Measurements from ENCODE around the gene MEIS2. TPM values are rescaled to one million over a fixed set of nuclear protein-coding genes. Genes with fewer than 3 reads are reported as not detected.

The MEIS2 gene
- total RNA-seq, 1 experiment from 2014 or later, result 23.1 TPM

GRCh38 chr15:36960947-36961227 is 139.5 kb downstream of the MEIS2 start:
- H3K9me3 Mint-ChIP-seq (ENCODE audit: low read depth, unreplicated experiment), result no peaks in the 10 kb centered on the region
- no peak overlapping the region for H3K27ac Mint-ChIP-seq (ENCODE audit: unreplicated experiment)
- no peak overlapping the region for H3K4me3 Mint-ChIP-seq (ENCODE audit: low read depth, unreplicated experiment)
- H3K36me3 Mint-ChIP-seq (ENCODE audit: insufficient read depth, unreplicated experiment), result no peaks in the 10 kb centered on the region
- no peak for TF ChIP-seq CTCF (IDR thresholded peaks at IDR 0.05; ENCODE audit: unreplicated experiment)
- no TSS peak for BruUV-seq (replicated peaks)
- CTCF ChIA-PET, result no interaction called here
- H3K27me3 Mint-ChIP-seq (ENCODE audit: unreplicated experiment), result no peaks in the 10 kb centered on the region
- intact Hi-C loops (cut with micrococcal nuclease; ENCODE audit: unreplicated experiment), result no loop called here
- no peak for DNase-seq
- H3K4me1 Mint-ChIP-seq (ENCODE audit: low read depth, unreplicated experiment), result peaks cover 8% of the 10 kb centered on the region

DNA sequence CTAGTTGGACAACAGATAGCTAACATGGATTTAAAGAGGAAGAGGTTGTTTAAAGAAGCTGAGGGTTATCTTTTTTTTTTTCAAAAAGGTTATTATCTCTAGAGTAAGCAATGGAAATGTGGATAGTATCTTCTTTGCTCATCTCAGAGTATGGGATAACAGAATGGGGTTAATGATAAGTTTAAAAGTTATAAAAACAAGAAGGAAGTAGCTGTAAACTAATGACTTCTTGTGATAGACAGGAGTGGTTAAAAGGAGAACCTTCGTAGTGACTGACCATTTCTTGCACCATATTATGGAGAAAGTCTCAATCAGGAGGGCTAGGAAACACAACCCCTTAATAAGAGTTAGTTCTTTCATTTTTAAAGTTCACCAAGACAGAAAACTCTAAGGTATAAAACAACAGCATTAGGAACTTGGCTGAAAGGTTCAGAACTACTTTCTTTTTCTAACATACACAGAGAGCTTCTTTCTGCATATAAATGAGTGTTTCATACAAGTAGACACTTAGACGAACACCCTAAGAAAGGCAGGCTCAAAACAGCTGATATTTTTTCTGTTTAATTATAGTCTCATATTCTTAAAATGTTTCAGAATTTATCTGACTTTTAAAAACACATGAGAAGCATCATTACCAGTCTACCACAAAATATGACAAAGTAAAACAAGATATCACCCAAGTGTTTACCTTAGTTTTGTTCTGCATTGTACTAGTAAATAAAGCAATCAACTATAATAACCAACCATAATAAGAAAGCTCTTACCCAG is 140.0 kb downstream of the MEIS2 start:
- no peaks in the 10 kb centered on the region for H3K36me3 Mint-ChIP-seq (ENCODE audit: insufficient read depth, unreplicated experiment)
- CTCF ChIA-PET, result no interaction called here
- H3K4me3 Mint-ChIP-seq (ENCODE audit: low read depth, unreplicated experiment), result no peak overlapping the region

DNA sequence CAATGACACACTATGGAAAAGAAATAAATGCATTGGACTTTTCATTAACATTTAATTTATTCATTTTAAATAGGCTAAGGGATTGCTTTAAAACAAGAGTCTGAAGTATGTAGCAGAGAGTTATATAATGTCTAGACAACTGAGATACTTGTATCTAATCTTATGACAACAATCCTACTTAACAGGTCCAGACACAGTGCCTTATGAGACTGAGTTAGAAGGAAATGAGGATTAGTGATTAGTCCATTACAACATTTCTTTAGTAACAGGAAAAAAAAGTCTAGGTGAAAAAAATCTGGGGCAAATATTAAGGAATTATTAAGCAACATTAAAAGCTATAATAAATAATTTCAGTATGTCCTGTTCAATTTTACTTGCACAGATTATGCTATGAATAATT is 140.6 kb downstream of the MEIS2 start:
- Mint-ChIP-seq H3K4me1 (ENCODE audit: low read depth, unreplicated experiment) (peaks cover 8% of the 10 kb centered on the region), H3K27ac (ENCODE audit: unreplicated experiment) (no peak overlapping the region), H3K4me3 (ENCODE audit: low read depth, unreplicated experiment) (no peak overlapping the region), H3K36me3 (ENCODE audit: insufficient read depth, unreplicated experiment) (no peaks in the 10 kb centered on the region), H3K27me3 (ENCODE audit: unreplicated experiment) (no peaks in the 10 kb centered on the region), H3K9me3 (ENCODE audit: low read depth, unreplicated experiment) (no peaks in the 10 kb centered on the region)
- BruUV-seq (replicated peaks), result no TSS peak
- CTCF ChIA-PET, result no interaction called here
- intact Hi-C loops (cut with micrococcal nuclease; ENCODE audit: unreplicated experiment), result no loop called here
- no peak for DNase-seq
- no peak for TF ChIP-seq CTCF (IDR thresholded peaks at IDR 0.05; ENCODE audit: unreplicated experiment)

More for the DNA sequence above, 140.0 kb downstream of the MEIS2 start:
- TF ChIP-seq CTCF (IDR thresholded peaks at IDR 0.05; ENCODE audit: unreplicated experiment), result no peak
- no peak for DNase-seq
- intact Hi-C loops (cut with micrococcal nuclease; ENCODE audit: unreplicated experiment), result no loop called here
- no peak overlapping the region for H3K27ac Mint-ChIP-seq (ENCODE audit: unreplicated experiment)
- BruUV-seq (replicated peaks), result no TSS peak
- H3K4me1 Mint-ChIP-seq (ENCODE audit: low read depth, unreplicated experiment), result peaks cover 8% of the 10 kb centered on the region
- H3K9me3 Mint-ChIP-seq (ENCODE audit: low read depth, unreplicated experiment), result no peaks in the 10 kb centered on the region
- no peaks in the 10 kb centered on the region for H3K27me3 Mint-ChIP-seq (ENCODE audit: unreplicated experiment)

GRCh38 chr15:36958606-36959005 is 141.7 kb downstream of the MEIS2 start:
- no peak overlapping the region for H3K4me3 Mint-ChIP-seq (ENCODE audit: low read depth, unreplicated experiment)

More at GRCh38 chr15:36958606-36959005, 141.7 kb downstream of the MEIS2 start:
- no peaks in the 10 kb centered on the region for H3K27me3 Mint-ChIP-seq (ENCODE audit: unreplicated experiment)
- H3K36me3 Mint-ChIP-seq (ENCODE audit: insufficient read depth, unreplicated experiment), result no peaks in the 10 kb centered on the region
- BruUV-seq (replicated peaks), result no TSS peak
- no peak overlapping the region for H3K27ac Mint-ChIP-seq (ENCODE audit: unreplicated experiment)
- CTCF ChIA-PET, result no interaction called here
- TF ChIP-seq CTCF (IDR thresholded peaks at IDR 0.05; ENCODE audit: unreplicated experiment), result no peak
- H3K9me3 Mint-ChIP-seq (ENCODE audit: low read depth, unreplicated experiment), result no peaks in the 10 kb centered on the region
- DNase-seq, result no peak
- H3K4me1 Mint-ChIP-seq (ENCODE audit: low read depth, unreplicated experiment), result peaks cover 8% of the 10 kb centered on the region
- intact Hi-C loops (cut with micrococcal nuclease; ENCODE audit: unreplicated experiment), result no loop called here

Measured in Calu3 (cell line).